ENCODE results near the gene FAM217B.

GRCh38 chr20:59966428-59966827, 26.2 kb downstream of the FAM217B start:
- TF ChIP-seq CTCF (IDR thresholded peaks at IDR 0.05) (no peak), POLR2A (IDR thresholded peaks at IDR 0.05) (no peak)

All from Peyer's patch (tissue), 4 donors.